Cardiac muscle cell (in vitro differentiated cells and primary cell): Measurements from ENCODE around the gene HLA-A. TPM values are rescaled to one million over a fixed set of nuclear protein-coding genes. Genes with fewer than 3 reads are reported as not detected.

Experiments
- DNase-seq, 2 donors: peaks; one replicate each; pipeline versions ENCODE4 v3.0.0 to v3.0.0-alpha.2; 2010 to 2017; ENCODE audit warnings: low read depth in 1 of 2, low spot score in 1 of 2
- H3K27ac ChIP-seq: fragments of 200-600 bp; sonication (generic); 2 replicates; pipeline ENCODE4 v1.5.1; 2016
- H3K27me3 ChIP-seq: fragments of 200-600 bp; sonication (generic); 2 replicates; pipeline ENCODE4 v1.6.0; 2016; ENCODE audit warnings: control low read depth
- H3K36me3 ChIP-seq: fragments of 200-600 bp; sonication (generic); 2 replicates; pipeline ENCODE4 v1.5.1; 2016; ENCODE audit warnings: control low read depth
- H3K4me1 ChIP-seq: fragments of 200-600 bp; sonication (generic); 2 replicates; pipeline ENCODE4 v1.8.1; 2017; ENCODE audit warnings: low read depth, mild to moderate bottlenecking, mixed run types
- H3K4me3 ChIP-seq: fragments of 200-600 bp; sonication (generic); 2 replicates; pipeline ENCODE4 v1.5.1; 2016; ENCODE audit warnings: mild to moderate bottlenecking
- H3K9me3 ChIP-seq: fragments of 200-600 bp; sonication (generic); 2 replicates; pipeline ENCODE4 v1.5.1; 2017; ENCODE audit warnings: low read depth, mild to moderate bottlenecking, control low read depth
- polyA plus RNA-seq: library from polyadenylated mRNA; unstranded; fragments of >200 nt; fragmentation: Nextera tagmentation; extraction: Ambion mirVana; gene quantifications from 2 replicates; pipeline ENCODE4 v1.2.1, GENCODE V29; 2016
- total RNA-seq: library from RNA; depleted of rRNA; stranded (reverse); fragments of >200 nt; gene quantifications from 2 replicates; pipeline ENCODE4 v1.2.3, GENCODE V29; 2016
- TF ChIP-seq, protein P1 (sequence below): IDR thresholded peaks from 2 replicates; pipeline ENCODE4 v1.5.1; 2012; ENCODE audit warnings: low read depth, mild to moderate bottlenecking, low read length

The HLA-A gene
- total and polyA plus RNA-seq, 2 experiments from 2014 or later, result 119 to 177 TPM

DNA sequence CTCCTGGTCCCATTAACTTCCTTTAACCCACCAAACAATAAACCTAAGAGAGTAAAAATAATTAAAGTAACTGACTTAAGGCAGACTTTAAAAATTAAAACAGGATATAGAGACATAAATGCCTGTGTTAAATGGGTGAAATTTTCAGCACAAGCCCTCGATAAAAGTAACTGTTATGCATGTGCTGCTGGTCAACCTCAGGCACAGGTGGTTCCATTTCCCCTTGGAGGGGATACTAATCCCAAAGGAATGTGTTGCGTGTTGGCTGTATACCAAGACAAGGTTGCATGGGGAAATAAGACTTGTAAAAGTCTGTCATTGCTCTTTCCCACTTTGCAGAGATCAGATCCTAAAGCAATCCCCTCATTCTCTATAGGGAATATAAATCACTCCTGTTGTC is 25.8 kb downstream of the HLA-A start:
- Histone ChIP-seq H3K27ac (no peak overlapping the region), H3K9me3 (no peaks in the 10 kb centered on the region), H3K4me1 (peaks cover 26% of the 10 kb centered on the region), H3K36me3 (no peaks in the 10 kb centered on the region), H3K4me3 (no peak overlapping the region), H3K27me3 (no peaks in the 10 kb centered on the region)
- TF ChIP-seq, protein P1, sequence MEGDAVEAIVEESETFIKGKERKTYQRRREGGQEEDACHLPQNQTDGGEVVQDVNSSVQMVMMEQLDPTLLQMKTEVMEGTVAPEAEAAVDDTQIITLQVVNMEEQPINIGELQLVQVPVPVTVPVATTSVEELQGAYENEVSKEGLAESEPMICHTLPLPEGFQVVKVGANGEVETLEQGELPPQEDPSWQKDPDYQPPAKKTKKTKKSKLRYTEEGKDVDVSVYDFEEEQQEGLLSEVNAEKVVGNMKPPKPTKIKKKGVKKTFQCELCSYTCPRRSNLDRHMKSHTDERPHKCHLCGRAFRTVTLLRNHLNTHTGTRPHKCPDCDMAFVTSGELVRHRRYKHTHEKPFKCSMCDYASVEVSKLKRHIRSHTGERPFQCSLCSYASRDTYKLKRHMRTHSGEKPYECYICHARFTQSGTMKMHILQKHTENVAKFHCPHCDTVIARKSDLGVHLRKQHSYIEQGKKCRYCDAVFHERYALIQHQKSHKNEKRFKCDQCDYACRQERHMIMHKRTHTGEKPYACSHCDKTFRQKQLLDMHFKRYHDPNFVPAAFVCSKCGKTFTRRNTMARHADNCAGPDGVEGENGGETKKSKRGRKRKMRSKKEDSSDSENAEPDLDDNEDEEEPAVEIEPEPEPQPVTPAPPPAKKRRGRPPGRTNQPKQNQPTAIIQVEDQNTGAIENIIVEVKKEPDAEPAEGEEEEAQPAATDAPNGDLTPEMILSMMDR, result no peak
- peak in 1 of 2 donors; percentile 40 for DNase-seq

DNA sequence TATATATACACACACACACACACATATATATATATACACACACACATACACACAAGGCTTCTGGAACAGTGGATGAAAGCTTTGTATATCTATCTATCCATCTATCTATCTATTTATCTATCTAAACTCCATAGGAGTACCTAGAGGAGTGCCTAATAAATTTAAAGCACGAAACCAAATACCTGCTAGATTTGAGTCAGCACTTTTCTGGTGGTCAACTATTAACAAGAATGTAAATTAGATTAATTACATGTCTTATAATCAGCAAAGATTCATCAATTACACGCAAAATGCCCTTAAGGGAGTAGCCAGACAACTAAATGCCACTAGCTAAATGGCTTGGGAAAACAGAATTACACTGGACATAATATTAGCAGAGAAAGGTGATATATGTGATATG is 26.6 kb downstream of the HLA-A start:
- H3K36me3 ChIP-seq, result no peaks in the 10 kb centered on the region
- no peak overlapping the region for H3K4me3 ChIP-seq
- no peak for DNase-seq
- peaks cover 26% of the 10 kb centered on the region for H3K4me1 ChIP-seq
- H3K27ac ChIP-seq, result no peak overlapping the region
- H3K27me3 ChIP-seq, result peaks cover 6% of the 10 kb centered on the region
- TF ChIP-seq, protein P1, result no peak
- no peaks in the 10 kb centered on the region for H3K9me3 ChIP-seq

DNA sequence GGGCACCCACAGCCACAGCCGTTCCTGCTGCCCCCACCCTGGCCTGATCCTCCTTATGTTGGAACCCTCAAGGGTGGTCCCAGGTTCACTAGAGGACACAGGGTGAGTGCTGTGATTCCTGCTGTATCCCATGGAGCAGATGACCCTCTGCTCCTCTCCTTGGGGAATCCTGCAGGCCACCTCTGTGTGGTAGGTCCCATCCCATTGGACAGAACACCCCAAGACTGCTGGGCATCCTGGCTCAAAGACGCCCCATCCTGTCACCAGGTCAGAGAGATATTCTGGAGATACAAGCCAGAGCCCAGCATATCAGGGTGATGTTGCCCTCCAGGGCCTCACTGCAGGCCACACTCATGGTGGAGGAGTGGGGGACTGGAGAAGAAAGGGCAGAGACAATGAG is 28.4 kb downstream of the HLA-A start:
- DNase-seq, result no peak
- Histone ChIP-seq H3K27me3 (peaks cover 24% of the 10 kb centered on the region), H3K4me3 (no peak overlapping the region), H3K4me1 (peaks cover 12% of the 10 kb centered on the region), H3K9me3 (no peaks in the 10 kb centered on the region), H3K36me3 (no peaks in the 10 kb centered on the region), H3K27ac (no peak overlapping the region)
- TF ChIP-seq, protein P1, result no peak

DNA sequence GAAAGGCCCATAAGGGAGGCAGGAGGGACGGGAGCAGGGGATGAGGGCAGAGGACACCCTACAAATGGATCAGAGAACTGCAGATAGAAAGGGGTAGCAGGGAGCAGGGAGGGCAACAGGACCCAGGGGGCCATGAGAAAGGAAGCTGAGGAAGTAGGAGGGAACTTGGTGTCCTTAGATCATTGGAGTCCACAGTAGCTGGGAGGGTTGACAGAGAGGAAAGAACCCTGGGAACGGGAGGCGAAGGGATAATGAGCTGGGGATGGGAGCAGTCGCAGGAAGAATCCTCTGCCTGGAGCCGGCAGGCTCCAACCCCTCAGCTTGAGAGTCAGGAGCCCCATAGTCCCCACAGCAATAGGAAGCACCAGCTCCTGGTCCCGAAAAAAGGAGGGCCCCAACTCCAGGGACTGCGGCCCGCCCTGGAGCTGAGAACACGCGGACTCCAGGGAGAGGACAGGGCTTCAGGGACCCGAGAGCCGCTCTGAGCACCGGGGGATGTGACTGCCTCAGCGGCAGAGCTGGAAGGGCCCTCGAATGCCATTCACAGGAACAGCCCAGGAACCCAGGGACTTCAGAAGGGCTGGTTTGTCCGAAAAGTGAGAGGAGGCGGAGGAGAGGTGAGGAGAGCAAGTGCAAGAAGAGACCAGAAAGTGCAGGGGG is 32.7 kb downstream of the HLA-A start:
- Histone ChIP-seq H3K36me3 (no peaks in the 10 kb centered on the region), H3K4me1 (no peaks in the 10 kb centered on the region), H3K27me3 (peaks cover 43% of the 10 kb centered on the region), H3K27ac (no peak overlapping the region), H3K4me3 (no peak overlapping the region), H3K9me3 (no peaks in the 10 kb centered on the region)
- peak in 1 of 2 donors; percentile 9 for DNase-seq
- TF ChIP-seq, protein P1, result no peak

DNA sequence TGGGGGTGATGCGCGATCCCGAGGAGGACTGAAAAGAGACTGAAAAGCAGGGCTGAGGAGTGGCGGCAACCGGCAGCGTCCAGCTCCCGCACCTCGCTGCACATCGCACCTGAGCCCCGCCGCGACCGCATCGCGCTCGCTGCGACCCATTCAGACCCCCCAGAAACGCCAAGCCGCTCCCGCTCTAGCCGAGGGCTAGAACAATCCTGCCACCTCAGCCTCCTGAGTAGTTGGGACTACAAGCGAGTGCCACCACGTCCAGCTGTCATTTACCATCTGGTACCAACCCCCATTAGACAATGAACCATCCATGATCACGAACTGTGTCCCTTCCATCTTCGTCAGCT is 33.2 kb downstream of the HLA-A start:
- H3K4me1 ChIP-seq, result no peaks in the 10 kb centered on the region
- peak in 1 of 2 donors; percentile 3 for DNase-seq
- H3K27ac ChIP-seq, result no peak overlapping the region
- no peaks in the 10 kb centered on the region for H3K36me3 ChIP-seq
- no peaks in the 10 kb centered on the region for H3K9me3 ChIP-seq
- peak overlapping the region; percentile 9 for H3K4me3 ChIP-seq
- TF ChIP-seq, protein P1, result no peak
- peaks cover 43% of the 10 kb centered on the region for H3K27me3 ChIP-seq

DNA sequence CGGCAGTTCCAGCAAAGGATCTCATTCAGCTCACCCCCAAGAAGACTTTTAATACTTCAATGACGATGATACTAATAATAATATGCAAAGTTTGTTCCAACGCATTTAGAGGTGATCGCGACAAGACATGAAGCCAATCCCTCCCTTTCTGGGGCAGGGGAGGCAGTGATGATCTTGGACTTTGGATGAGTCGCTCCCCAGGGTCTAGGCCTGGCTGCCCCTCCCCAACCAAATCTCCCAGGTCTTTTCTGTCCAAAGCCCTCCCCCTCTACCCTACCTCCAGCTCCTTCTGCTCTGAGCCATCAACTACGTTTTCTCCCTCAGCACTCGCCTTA is 33.9 kb downstream of the HLA-A start:
- Histone ChIP-seq H3K27ac (no peak overlapping the region), H3K9me3 (no peaks in the 10 kb centered on the region), H3K4me3 (peak overlapping the region; percentile 27), H3K36me3 (no peaks in the 10 kb centered on the region), H3K27me3 (peaks cover 43% of the 10 kb centered on the region), H3K4me1 (no peaks in the 10 kb centered on the region)
- TF ChIP-seq, protein P1, result no peak
- DNase-seq, result no peak
